Activated CD4-positive, alpha-beta T cell treated with anti-CD3 and anti-CD28 coated beads, Interleukin-2, amount 10 ng/mL, durations not matched to agents 24 days and 14 days (primary cell): ENCODE results near the gene MINDY4B. TPM values are rescaled to one million over a fixed set of nuclear protein-coding genes. Genes with fewer than 3 reads are reported as not detected.
"Not testable (repeated sequence)": the region's sequence is repeated elsewhere in the genome, so short reads cannot be mapped to it uniquely, and the experiment has no call there.

Experiments used
- DNase-seq: peaks from one replicate; pipeline ENCODE4 v3.0.0; 2022
- H3K27ac Mint-ChIP-seq: one replicate; pipeline ENCODE4 v1.8.0; 2022; ENCODE audit warnings: mild to moderate bottlenecking, mixed read lengths
- H3K27me3 Mint-ChIP-seq: one replicate; pipeline ENCODE4 v1.8.0; 2022; ENCODE audit warnings: mixed read lengths
- H3K36me3 Mint-ChIP-seq: one replicate; pipeline ENCODE4 v1.8.0; 2022; ENCODE audit warnings: low read depth, mild to moderate bottlenecking, mixed read lengths
- H3K4me1 Mint-ChIP-seq: one replicate; pipeline ENCODE4 v1.8.0; 2021; ENCODE audit warnings: mixed read lengths
- H3K4me3 Mint-ChIP-seq: one replicate; pipeline ENCODE4 v1.8.0; 2022; ENCODE audit warnings: mild to moderate bottlenecking, moderate library complexity, mixed read lengths
- H3K9me3 Mint-ChIP-seq: one replicate; pipeline ENCODE4 v1.8.0; 2021; ENCODE audit warnings: mixed read lengths
- intact Hi-C: fragments of 100-400 bp; cut with micrococcal nuclease; formaldehyde crosslinking; loops from one replicate; pipeline ENCODE4 v1.15.1; 2023
- total RNA-seq: library from RNA; stranded (reverse); gene quantifications from 2 replicates; pipeline ENCODE4 v1.2.3, GENCODE V29; 2022

Gene MINDY4B
- total RNA-seq, 1 donor from 2014 or later, result not detected

- Mint-ChIP-seq H3K27ac (no peak overlapping the region), H3K9me3 (no peaks in the 10 kb centered on the region), H3K4me3 (no peak overlapping the region), H3K4me1 (peaks cover 2% of the 10 kb centered on the region), H3K36me3 (no peaks in the 10 kb centered on the region), H3K27me3 (peaks cover 27% of the 10 kb centered on the region)
- intact Hi-C loops, result no loop called here
- no peak for DNase-seq
Observed at GRCh38 chr3:150887031-150887430, 18.2 kb downstream of the MINDY4B start.

GRCh38 chr3:150885535-150885934, 19.7 kb downstream of the MINDY4B start:
- H3K27me3 Mint-ChIP-seq, result peaks cover 31% of the 10 kb centered on the region
- intact Hi-C loops, result no loop called here

DNA sequence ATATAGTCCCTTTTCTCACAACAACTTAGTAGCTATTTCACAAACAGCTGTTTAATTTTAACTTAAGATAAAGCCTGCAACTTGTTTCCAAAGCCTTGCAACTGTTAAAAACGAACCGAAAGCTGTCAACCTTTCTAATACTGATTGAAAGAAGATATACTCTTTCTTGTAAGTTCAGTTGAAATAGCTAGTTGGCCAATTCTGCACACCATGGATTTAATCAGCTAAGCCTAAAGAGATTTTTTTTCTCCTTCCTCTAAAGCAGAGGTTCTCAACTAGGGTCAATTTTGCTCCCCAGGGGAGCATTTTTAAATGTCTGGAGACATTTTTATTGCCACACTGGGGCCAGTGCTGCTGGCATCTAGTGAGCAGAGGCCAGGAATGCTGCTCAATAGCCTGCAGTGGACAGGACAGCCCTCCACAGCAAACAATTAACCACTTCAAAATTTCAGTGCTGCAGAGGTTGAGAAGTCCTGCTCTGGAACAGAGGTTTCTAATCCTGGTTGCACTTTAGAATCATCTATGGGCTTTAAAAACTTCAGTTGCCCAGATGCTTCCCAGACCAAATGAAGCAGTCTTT, 26.2 kb downstream of the MINDY4B start:
- Mint-ChIP-seq H3K9me3 (no peaks in the 10 kb centered on the region), H3K27me3 (peaks cover 20% of the 10 kb centered on the region), H3K27ac (no peak overlapping the region), H3K36me3 (no peaks in the 10 kb centered on the region), H3K4me3 (no peak overlapping the region), H3K4me1 (no peaks in the 10 kb centered on the region)
- DNase-seq, result no peak
- intact Hi-C loops, result no loop called here

More at GRCh38 chr3:150885535-150885934, 19.7 kb downstream of the MINDY4B start:
- Mint-ChIP-seq H3K4me1 (peaks cover 2% of the 10 kb centered on the region), H3K36me3 (no peaks in the 10 kb centered on the region), H3K4me3 (no peak overlapping the region), H3K27ac (no peak overlapping the region), H3K9me3 (no peaks in the 10 kb centered on the region)
- DNase-seq, result no peak

- H3K27ac Mint-ChIP-seq, result no peak overlapping the region
- intact Hi-C loops, result no loop called here
- no peaks in the 10 kb centered on the region for H3K9me3 Mint-ChIP-seq
Observed at GRCh38 chr3:150878290-150878689, 26.9 kb downstream of the MINDY4B start.

DNA sequence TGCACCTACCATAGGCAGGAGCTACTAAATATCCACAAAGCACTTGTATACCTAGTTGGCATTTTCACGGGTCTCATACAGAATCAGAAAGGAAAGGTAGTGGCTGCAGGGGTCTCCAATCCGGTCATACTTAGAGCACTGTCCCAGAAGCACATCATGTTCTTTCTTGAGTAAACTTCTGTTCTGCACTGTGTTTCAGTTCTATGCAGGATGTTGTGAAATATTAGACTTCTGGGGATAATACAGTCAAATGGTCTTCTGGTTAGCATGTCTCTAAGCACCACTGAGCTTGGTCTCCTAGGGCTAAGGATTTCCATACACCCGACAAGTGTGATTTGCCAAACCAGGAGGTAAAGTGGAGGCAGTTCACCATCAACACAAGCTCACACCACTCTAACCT, 27.9 kb downstream of the MINDY4B start:
- no peaks in the 10 kb centered on the region for H3K9me3 Mint-ChIP-seq
- no peak overlapping the region for H3K27ac Mint-ChIP-seq
- intact Hi-C loops, result no loop called here
- H3K4me1 Mint-ChIP-seq, result no peaks in the 10 kb centered on the region
- H3K4me3 Mint-ChIP-seq, result no peak overlapping the region
- peaks cover 15% of the 10 kb centered on the region for H3K27me3 Mint-ChIP-seq
- H3K36me3 Mint-ChIP-seq, result no peaks in the 10 kb centered on the region
- DNase-seq, result no peak

More at GRCh38 chr3:150878290-150878689, 26.9 kb downstream of the MINDY4B start:
- no peaks in the 10 kb centered on the region for H3K36me3 Mint-ChIP-seq
- no peaks in the 10 kb centered on the region for H3K4me1 Mint-ChIP-seq
- H3K4me3 Mint-ChIP-seq, result no peak overlapping the region
- H3K27me3 Mint-ChIP-seq, result peaks cover 18% of the 10 kb centered on the region
- no peak for DNase-seq

- Mint-ChIP-seq H3K9me3 (no peaks in the 10 kb centered on the region), H3K4me1 (no peaks in the 10 kb centered on the region), H3K27ac (no peak overlapping the region), H3K27me3 (peaks cover 14% of the 10 kb centered on the region), H3K36me3 (no peaks in the 10 kb centered on the region), H3K4me3 (no peak overlapping the region)
- no peak for DNase-seq
- intact Hi-C loops, result no loop called here
Observed at GRCh38 chr3:150876611-150877265, 28.5 kb downstream of the MINDY4B start.

DNA sequence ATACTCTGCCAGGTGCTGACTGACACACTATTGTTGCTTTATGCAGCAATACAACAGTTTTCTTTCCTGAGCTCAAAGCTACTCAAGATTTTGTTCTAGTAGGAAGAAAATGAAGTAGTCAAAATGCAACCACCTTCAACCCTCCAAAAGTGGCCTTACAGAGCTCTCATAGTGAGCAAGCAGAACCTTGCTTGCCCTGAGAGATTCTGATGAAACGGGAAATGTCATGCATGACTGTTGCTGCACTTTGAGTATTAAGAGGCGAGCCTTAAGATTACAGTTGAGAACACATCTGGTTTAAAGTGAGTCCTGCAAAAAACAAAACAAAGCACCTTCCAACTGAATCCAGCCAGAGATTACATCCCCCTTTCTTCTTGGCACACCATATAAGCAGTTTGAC, 29.7 kb downstream of the MINDY4B start:
- Mint-ChIP-seq H3K4me3 (no peak overlapping the region), H3K9me3 (no peaks in the 10 kb centered on the region), H3K4me1 (no peaks in the 10 kb centered on the region), H3K27me3 (peaks cover 11% of the 10 kb centered on the region), H3K27ac (no peak overlapping the region), H3K36me3 (no peaks in the 10 kb centered on the region)
- DNase-seq, result no peak
- intact Hi-C loops, result no loop called here

DNA sequence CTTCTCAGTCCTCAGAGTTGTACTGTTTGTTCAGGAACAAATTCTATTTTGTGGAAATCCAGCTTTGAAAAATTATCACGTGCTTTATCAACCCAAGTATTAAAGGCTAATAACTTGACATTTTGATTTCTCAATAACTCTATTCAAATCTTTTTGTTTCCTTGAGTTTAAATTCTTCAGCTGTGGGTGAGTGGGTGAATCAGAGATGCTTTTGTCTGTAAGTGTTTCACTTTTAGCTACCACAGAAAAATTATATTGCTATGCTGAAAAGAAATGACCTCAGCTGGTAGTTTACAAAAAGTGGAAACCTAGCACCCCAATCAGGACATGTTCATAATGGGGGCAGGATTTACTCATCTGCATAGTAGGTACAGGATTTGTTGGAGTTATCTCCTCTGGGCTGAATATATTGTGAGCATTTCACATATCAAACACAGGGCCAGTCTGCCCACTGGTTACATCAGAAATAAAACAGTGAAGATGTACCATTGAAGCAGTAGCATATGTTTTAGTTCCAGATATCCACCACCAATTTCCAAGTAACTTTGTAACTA, 30.5 kb downstream of the MINDY4B start:
- no peaks in the 10 kb centered on the region for H3K4me1 Mint-ChIP-seq
- no peak overlapping the region for H3K27ac Mint-ChIP-seq
- DNase-seq, result no peak
- H3K36me3 Mint-ChIP-seq, result no peaks in the 10 kb centered on the region
- no peak overlapping the region for H3K4me3 Mint-ChIP-seq
- no peaks in the 10 kb centered on the region for H3K9me3 Mint-ChIP-seq
- intact Hi-C loops, result no loop called here
- H3K27me3 Mint-ChIP-seq, result peaks cover 9% of the 10 kb centered on the region

DNA sequence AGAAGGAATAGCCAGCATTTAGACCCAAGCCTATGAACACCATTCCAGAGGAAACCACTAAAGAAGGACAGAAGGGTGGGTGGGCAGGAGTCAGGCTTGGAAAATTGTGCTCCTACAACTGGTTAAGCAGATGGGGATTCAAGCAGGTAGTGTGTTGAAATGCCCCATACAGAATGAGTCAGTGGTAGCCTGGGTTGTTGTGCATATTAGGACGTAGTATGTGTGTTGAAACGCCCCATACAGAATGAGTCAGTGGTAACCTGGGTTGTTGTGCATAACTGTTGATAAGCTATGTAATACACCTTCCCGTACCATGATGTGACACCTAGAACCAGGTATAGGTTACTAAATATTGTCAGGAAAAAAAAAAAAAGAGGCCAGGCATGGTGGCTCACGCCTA, 34.0 kb downstream of the MINDY4B start:
- intact Hi-C loops, result no loop called here
- H3K27ac Mint-ChIP-seq, result no peak overlapping the region
- no peak for DNase-seq
- no peaks in the 10 kb centered on the region for H3K4me1 Mint-ChIP-seq
- no peaks in the 10 kb centered on the region for H3K9me3 Mint-ChIP-seq
- peaks cover 11% of the 10 kb centered on the region for H3K27me3 Mint-ChIP-seq
- no peak overlapping the region for H3K4me3 Mint-ChIP-seq
- H3K36me3 Mint-ChIP-seq, result no peaks in the 10 kb centered on the region

- no peak for DNase-seq
- peaks cover 12% of the 10 kb centered on the region for H3K27me3 Mint-ChIP-seq
- no peak overlapping the region for H3K27ac Mint-ChIP-seq
- intact Hi-C loops, result no loop called here
- H3K4me3 Mint-ChIP-seq, result no peak overlapping the region
- no peaks in the 10 kb centered on the region for H3K9me3 Mint-ChIP-seq
- peaks cover under 1% of the 10 kb centered on the region for H3K4me1 Mint-ChIP-seq
- no peaks in the 10 kb centered on the region for H3K36me3 Mint-ChIP-seq
Observed at GRCh38 chr3:150870406-150870805, 34.8 kb downstream of the MINDY4B start.

- no peak for DNase-seq
- H3K4me3 Mint-ChIP-seq, result no peak overlapping the region
Observed at GRCh38 chr3:150868282-150868681, 37.0 kb downstream of the MINDY4B start.

DNA sequence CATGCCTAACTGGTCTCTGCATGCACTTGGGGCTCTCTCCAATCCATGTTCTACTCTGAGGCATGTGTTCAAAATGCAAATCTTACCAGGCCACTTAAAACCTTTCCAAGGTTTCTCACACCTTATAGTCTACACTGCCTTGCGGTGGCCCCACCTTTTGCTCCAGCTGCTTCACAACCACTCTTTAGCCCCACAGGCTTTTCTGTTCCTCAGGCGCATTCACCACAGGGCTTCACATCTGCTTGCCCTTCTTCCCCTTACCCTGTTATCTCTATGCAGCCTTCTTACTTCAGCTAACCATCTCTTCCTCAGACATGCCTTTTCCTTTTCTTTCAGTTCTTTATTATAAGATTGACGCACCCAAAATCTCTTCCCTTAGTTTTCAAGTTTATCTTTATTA, 37.8 kb downstream of the MINDY4B start:
- Mint-ChIP-seq H3K27me3 (peaks cover 17% of the 10 kb centered on the region), H3K9me3 (no peaks in the 10 kb centered on the region), H3K36me3 (no peaks in the 10 kb centered on the region), H3K4me1 (peaks cover 3% of the 10 kb centered on the region), H3K27ac (no peak overlapping the region), H3K4me3 (no peak overlapping the region)
- no peak for DNase-seq
- intact Hi-C loops, result no loop called here

More at GRCh38 chr3:150868282-150868681, 37.0 kb downstream of the MINDY4B start:
- Mint-ChIP-seq H3K27me3 (peaks cover 15% of the 10 kb centered on the region), H3K4me1 (peaks cover 3% of the 10 kb centered on the region), H3K36me3 (no peaks in the 10 kb centered on the region), H3K27ac (no peak overlapping the region), H3K9me3 (no peaks in the 10 kb centered on the region)
- intact Hi-C loops, result no loop called here

DNA sequence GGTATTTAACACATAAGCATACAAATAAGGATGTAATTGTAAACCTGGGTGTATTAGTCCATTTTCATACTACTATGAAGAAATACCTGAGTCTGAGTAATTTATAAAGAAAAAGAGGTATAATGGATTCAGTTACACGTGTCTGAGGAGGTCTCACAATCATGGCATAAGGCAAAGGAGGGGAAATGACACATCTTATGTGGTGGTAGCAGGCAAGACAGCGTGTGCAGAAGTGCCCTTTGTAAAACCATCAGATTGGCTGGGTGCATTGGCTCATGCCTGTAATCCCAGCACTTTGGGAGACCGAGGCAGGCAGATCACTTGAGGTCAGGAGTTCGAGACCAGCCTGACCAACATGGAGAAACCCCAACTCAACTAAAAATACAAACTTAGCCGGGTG, 41.3 kb downstream of the MINDY4B start:
- intact Hi-C loops, result loop anchor here (2.0 kb wide), 2 partner anchors 33 to 335 kb away; no protein-coding TSS in a partner anchor
- not testable (repeated sequence) for H3K27ac Mint-ChIP-seq, H3K4me1 Mint-ChIP-seq, H3K4me3 Mint-ChIP-seq, DNase-seq, H3K9me3 Mint-ChIP-seq, H3K36me3 Mint-ChIP-seq
- peaks cover 29% of the 10 kb centered on the region for H3K27me3 Mint-ChIP-seq

DNA sequence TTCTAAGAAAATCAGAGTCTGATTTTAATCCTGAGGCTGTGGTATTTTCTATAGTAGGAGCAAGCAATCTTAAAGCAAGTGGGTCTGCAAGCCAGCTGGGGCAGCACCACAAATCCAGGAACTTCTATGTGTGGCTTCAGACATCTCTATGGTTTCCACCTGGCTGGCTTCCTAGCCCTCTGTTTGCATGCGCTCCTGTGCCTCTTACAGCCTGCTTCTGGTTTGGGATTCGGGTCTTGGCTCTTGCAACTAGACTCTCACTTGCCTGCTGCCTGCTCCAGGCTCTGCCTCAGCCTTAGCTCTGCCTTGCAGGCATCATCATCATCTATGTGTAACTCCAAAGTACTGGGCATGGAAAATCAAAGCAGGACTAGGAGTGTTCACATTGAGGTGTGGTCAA, 43.4 kb downstream of the MINDY4B start:
- Mint-ChIP-seq H3K4me3 (no peak overlapping the region), H3K27ac (no peak overlapping the region), H3K9me3 (no peaks in the 10 kb centered on the region), H3K27me3 (peaks cover 23% of the 10 kb centered on the region), H3K36me3 (no peaks in the 10 kb centered on the region), H3K4me1 (peaks cover 3% of the 10 kb centered on the region)
- DNase-seq, result no peak
- intact Hi-C loops, result no loop called here
